SH-SY5Y (cell line): Measurements from ENCODE around the gene MMP24.

Source experiments
- GATA2 ChIP-seq: IDR thresholded peaks from 2 replicates; pipeline ENCODE4 v1.6.1; 2011; ENCODE audit warnings: mild to moderate bottlenecking, low read depth, low read length
- GATA3 ChIP-seq: IDR thresholded peaks from 2 replicates; pipeline ENCODE4 v1.6.1; 2011; ENCODE audit warnings: low read depth, mild to moderate bottlenecking, low read length, moderate library complexity

GRCh38 chr20:35296101-35296554, 69.6 kb downstream of the MMP24 start:
- TF ChIP-seq GATA2 (no peak), GATA3 (no peak)
